HCT116 (cell line): ENCODE measurements around the gene KCNMB4. TPM values are rescaled to one million over a fixed set of nuclear protein-coding genes. Genes with fewer than 3 reads are reported as not detected.

Experiments used
- ATAC-seq: fragments of 200-7000 bp; cut with Tn5 transposase; 2 replicates; pipeline ENCODE4 v1.9.1; 2020; ENCODE audit warnings: mild to moderate bottlenecking, moderate library complexity
- BruUV-seq: library from RNA; stranded (reverse); fragments of 400-500 nt; replicated peaks from 2 replicates; lab custom pipeline; 2021; lab: Mats Ljungman, UMichigan
- CTCF ChIA-PET: fragments of 300-600 bp; sonication (Branson Sonifier 250); formaldehyde crosslinking; loops from one replicate; lab custom pipeline; 2021; ENCODE audit warnings: antibody characterized with exemption; lab: Charles Lee
- POLR2A ChIA-PET: fragments of 300-600, 350-600 bp; sonication (Branson Sonifier 250); formaldehyde crosslinking; loops from one replicate; lab custom pipeline; 2021; ENCODE audit warnings: antibody characterized with exemption; lab: Charles Lee
- RAD21 ChIA-PET, 2 experiments: fragments of 300-600 bp; sonication (Branson Sonifier 250); formaldehyde crosslinking; loops; one replicate each; lab custom pipeline; 2023; ENCODE audit warnings: low total read pairs in 2 of 2; ENCODE audit not compliant: uncharacterized antibody in 2 of 2, unreplicated experiment in 2 of 2, low non-redundant PET in 1 of 2; lab: Charles Lee
- DNase-seq: peaks from one replicate; pipeline ENCODE4 v3.0.0-alpha.2; 2010; ENCODE audit warnings: low read depth, low spot score
- H2AFZ ChIP-seq: fragments of 200-600 bp; shearing (Covaris generic), sonication (generic); 2 replicates; pipeline ENCODE4 v1.6.1; 2017; ENCODE audit warnings: low read depth, mixed run types, mixed read lengths, antibody characterized with exemption, low read length; ENCODE audit not compliant: poor library complexity, severe bottlenecking
- H3K27ac ChIP-seq: 2 replicates; pipeline ENCODE4 v1.5.1; 2012; ENCODE audit warnings: low read depth, low read length
- H3K27me3 ChIP-seq: fragments of 200-600 bp; sonication (generic); 2 replicates; pipeline ENCODE4 v1.6.1; 2016; ENCODE audit warnings: mixed run types, low read length, mixed read lengths; ENCODE audit not compliant: insufficient read depth
- H3K36me3 ChIP-seq, 2 experiments: fragments of 200-500 bp in 1 of 2; fragments of 200-600 bp in 1 of 2; sonication (Bioruptor generic) in 1 of 2; sonication (generic) in 1 of 2; 2 replicates each; pipeline versions ENCODE4 v1.5.1 to v1.6.1; 2014 to 2016; ENCODE audit warnings: low read length in 2 of 2, inconsistent platforms in 1 of 2, mixed read lengths in 1 of 2, mixed run types in 1 of 2; ENCODE audit not compliant: insufficient read depth in 2 of 2, control insufficient read depth in 1 of 2
- H3K4me1 ChIP-seq, 2 experiments: fragments of 200-600 bp in 1 of 2; sonication (generic) in 1 of 2; 2 replicates each; pipeline versions ENCODE4 v1.5.1 to v1.6.1; 2012 to 2017; ENCODE audit warnings: low read length in 2 of 2, inconsistent platforms in 1 of 2, mild to moderate bottlenecking in 1 of 2, mixed read lengths in 1 of 2, mixed run types in 1 of 2, moderate library complexity in 1 of 2; ENCODE audit not compliant: insufficient read depth in 2 of 2, control insufficient read depth in 1 of 2
- H3K4me2 ChIP-seq: fragments of 200-600 bp; sonication (generic); 2 replicates; pipeline ENCODE4 v1.6.1; 2017; ENCODE audit warnings: mixed run types, low read length, mixed read lengths
- H3K4me3 ChIP-seq, 2 experiments: fragments of 200-600 bp in 1 of 2; sonication (generic) in 1 of 2; replicated peaks in 1 of 2; 2 replicates each; pipeline ENCODE4 v1.5.1; 2011 to 2016; ENCODE audit warnings: low read length in 2 of 2, control low read depth in 1 of 2, low read depth in 1 of 2, mild to moderate bottlenecking in 1 of 2, mixed read lengths in 1 of 2, mixed run types in 1 of 2
- H3K79me2 ChIP-seq: fragments of 200-600 bp; sonication (generic); 2 replicates; pipeline ENCODE4 v1.6.1; 2017; ENCODE audit warnings: mild to moderate bottlenecking, mixed run types, low read length, moderate library complexity, mixed read lengths; ENCODE audit not compliant: insufficient read depth
- H3K9ac ChIP-seq: fragments of 200-600 bp; sonication (generic); 2 replicates; pipeline ENCODE4 v1.6.1; 2016; ENCODE audit warnings: low read length, mixed read lengths
- H3K9me2 ChIP-seq: fragments of 200-600 bp; sonication (generic), shearing (Covaris generic); 2 replicates; pipeline ENCODE4 v1.6.1; 2017; ENCODE audit warnings: mixed run types, mild to moderate bottlenecking, moderate library complexity; ENCODE audit not compliant: insufficient read depth
- H3K9me3 ChIP-seq, 2 experiments: fragments of 200-500 bp in 1 of 2; fragments of 200-600 bp in 1 of 2; sonication (Bioruptor generic) in 1 of 2; sonication (generic) in 1 of 2; 2 replicates each; pipeline ENCODE4 v1.6.1; 2014 to 2017; ENCODE audit warnings: low read length in 2 of 2, mixed read lengths in 2 of 2, inconsistent platforms in 1 of 2, low read depth in 1 of 2, mild to moderate bottlenecking in 1 of 2, mixed run types in 1 of 2, moderate library complexity in 1 of 2; ENCODE audit not compliant: control insufficient read depth in 1 of 2, insufficient read depth in 1 of 2
- H4K20me1 ChIP-seq: fragments of 200-600 bp; sonication (generic), shearing (Covaris generic); 2 replicates; pipeline ENCODE4 v1.6.1; 2017; ENCODE audit warnings: mixed run types, mild to moderate bottlenecking, moderate library complexity; ENCODE audit not compliant: insufficient read depth
- CBX3 ChIP-seq: IDR thresholded peaks from 2 replicates; pipeline ENCODE4 v1.6.1; 2012; ENCODE audit warnings: low read depth
- CEBPB ChIP-seq: IDR thresholded peaks from 2 replicates; pipeline ENCODE4 v1.6.1; 2012; ENCODE audit warnings: low read depth
- CTCF ChIP-seq, 3 experiments: fragments of 200-600 bp in 1 of 3; sonication (generic) in 1 of 3; IDR thresholded peaks in 2 of 3; conservative IDR thresholded peaks in 1 of 3; 2 replicates each; pipeline ENCODE4 v1.5.1; 2012 to 2017; ENCODE audit warnings: low read depth in 2 of 3, low read length in 2 of 3, antibody characterized with exemption in 1 of 3, borderline replicate concordance in 1 of 3, control low read depth in 1 of 3, mild to moderate bottlenecking in 1 of 3, mixed read lengths in 1 of 3, mixed run types in 1 of 3, moderate library complexity in 1 of 3; ENCODE audit not compliant: insufficient read depth in 1 of 3
- ELF1 ChIP-seq: IDR thresholded peaks from 2 replicates; pipeline ENCODE4 v1.6.1; 2012; ENCODE audit warnings: low read depth, borderline replicate concordance
- JUND ChIP-seq: IDR thresholded peaks from 2 replicates; pipeline ENCODE4 v1.6.1; 2012
- POLR2A ChIP-seq: IDR thresholded peaks from 2 replicates; pipeline ENCODE4 v1.7.0; 2011; ENCODE audit warnings: borderline replicate concordance; ENCODE audit not compliant: insufficient read depth, insufficient read length; ENCODE audit errors: extremely low read depth
- POLR2AphosphoS5 ChIP-seq: IDR thresholded peaks from 2 replicates; pipeline ENCODE4 v1.6.1; 2011; ENCODE audit warnings: mild to moderate bottlenecking, low read depth, low read length, moderate library complexity
- RAD21 ChIP-seq: IDR thresholded peaks from 2 replicates; pipeline ENCODE4 v1.6.1; 2012; ENCODE audit warnings: low read depth, mild to moderate bottlenecking
- SIN3A ChIP-seq: IDR thresholded peaks from 2 replicates; pipeline ENCODE4 v1.6.1; 2012; ENCODE audit warnings: low read depth
- SP1 ChIP-seq: IDR thresholded peaks from 2 replicates; pipeline ENCODE4 v1.6.1; 2012; ENCODE audit warnings: low read depth
- SRF ChIP-seq: IDR thresholded peaks from 2 replicates; pipeline ENCODE4 v1.6.1; 2012; ENCODE audit warnings: low read depth
- TCF7L2 ChIP-seq: IDR thresholded peaks from 2 replicates; pipeline ENCODE4 v1.7.0; 2011; ENCODE audit warnings: borderline replicate concordance, inconsistent platforms; ENCODE audit not compliant: insufficient read depth, insufficient read length; ENCODE audit errors: extremely low read depth
- YY1 ChIP-seq: IDR thresholded peaks from 2 replicates; pipeline ENCODE4 v1.6.1; 2011; ENCODE audit warnings: low read length, low read depth, moderate library complexity, mild to moderate bottlenecking; ENCODE audit not compliant: insufficient replicate concordance; ENCODE audit errors: extremely low read depth
- ZBTB33 ChIP-seq: IDR thresholded peaks from 2 replicates; pipeline ENCODE4 v1.6.1; 2011; ENCODE audit warnings: mild to moderate bottlenecking, low read length, moderate library complexity; ENCODE audit not compliant: insufficient replicate concordance; ENCODE audit errors: extremely low read depth
- ZFX ChIP-seq: fragments of 450-650 bp; IDR thresholded peaks from 2 replicates; pipeline ENCODE4 v1.6.1; 2017
- ZNF274 ChIP-seq: fragments of 200-500 bp; sonication (Bioruptor generic); IDR thresholded peaks from 2 replicates; pipeline ENCODE4 v1.6.1; 2014; ENCODE audit warnings: mild to moderate bottlenecking, low read depth, low read length, inconsistent platforms
- intact Hi-C: fragments of 100-400 bp; cut with micrococcal nuclease; formaldehyde crosslinking; loops from 2 replicates; pipeline ENCODE4 v1.10.0; 2022
- total RNA-seq: library from RNA; stranded (reverse); gene quantifications from one replicate; pipeline ENCODE4 v1.2.1, GENCODE V29; 2021; ENCODE audit not compliant: unreplicated experiment
- TF ChIP-seq, protein P1 (sequence below): IDR thresholded peaks from 2 replicates; pipeline ENCODE4 v1.6.1; 2012
- TF ChIP-seq, protein P2 (sequence below): IDR thresholded peaks from 2 replicates; pipeline ENCODE4 v1.6.1; 2012
- TF ChIP-seq, protein P3 (sequence below): IDR thresholded peaks from 2 replicates; pipeline ENCODE4 v1.6.1; 2012; ENCODE audit warnings: low read depth

The KCNMB4 gene
- total RNA-seq, 1 experiment from 2014 or later: 5.0 TPM

- Histone ChIP-seq H3K4me1 (no peaks in the 10 kb centered on the region), H3K27me3 (no peaks in the 10 kb centered on the region), H3K79me2 (peaks cover 39% of the 10 kb centered on the region), H3K27ac (no peak overlapping the region), H3K36me3 (no peaks in the 10 kb centered on the region), H2AFZ (no peak overlapping the region), H3K4me3 (no peak overlapping the region), H3K9me3 (no peaks in the 10 kb centered on the region), H3K4me2 (no peak overlapping the region), H4K20me1 (no peaks in the 10 kb centered on the region), H3K9ac (no peak overlapping the region), H3K9me2 (no peaks in the 10 kb centered on the region)
- ChIA-PET POLR2A (no interaction called here), CTCF (no interaction called here), RAD21 (no interaction called here)
- TF ChIP-seq, protein P1, sequence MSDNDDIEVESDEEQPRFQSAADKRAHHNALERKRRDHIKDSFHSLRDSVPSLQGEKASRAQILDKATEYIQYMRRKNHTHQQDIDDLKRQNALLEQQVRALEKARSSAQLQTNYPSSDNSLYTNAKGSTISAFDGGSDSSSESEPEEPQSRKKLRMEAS: no peak
- TF ChIP-seq, protein P2, sequence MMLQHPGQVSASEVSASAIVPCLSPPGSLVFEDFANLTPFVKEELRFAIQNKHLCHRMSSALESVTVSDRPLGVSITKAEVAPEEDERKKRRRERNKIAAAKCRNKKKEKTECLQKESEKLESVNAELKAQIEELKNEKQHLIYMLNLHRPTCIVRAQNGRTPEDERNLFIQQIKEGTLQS: no peak
- TF ChIP-seq ZNF274: no peak
- no peak for TF ChIP-seq YY1
- TF ChIP-seq CEBPB: no peak
- no peak for TF ChIP-seq CBX3
- TF ChIP-seq SP1: no peak
- TF ChIP-seq RAD21: no peak
- TF ChIP-seq POLR2AphosphoS5: no peak
- TF ChIP-seq JUND: no peak
- no peak for TF ChIP-seq POLR2A
- TF ChIP-seq SRF: no peak
- no peak for TF ChIP-seq ELF1
- no peak for TF ChIP-seq TCF7L2
- no peak for TF ChIP-seq SIN3A
- no peak for TF ChIP-seq CTCF (IDR thresholded peaks at IDR 0.05 in 2 of 3, conservative IDR thresholded peaks at IDR 0.05 in 1 of 3; ENCODE audit: borderline replicate concordance in 1 of 3, insufficient read depth in 1 of 3, low read depth in 2 of 3, low read length in 2 of 3)
- no peak for TF ChIP-seq ZBTB33
- no peak for TF ChIP-seq ZFX
- TF ChIP-seq, protein P3, sequence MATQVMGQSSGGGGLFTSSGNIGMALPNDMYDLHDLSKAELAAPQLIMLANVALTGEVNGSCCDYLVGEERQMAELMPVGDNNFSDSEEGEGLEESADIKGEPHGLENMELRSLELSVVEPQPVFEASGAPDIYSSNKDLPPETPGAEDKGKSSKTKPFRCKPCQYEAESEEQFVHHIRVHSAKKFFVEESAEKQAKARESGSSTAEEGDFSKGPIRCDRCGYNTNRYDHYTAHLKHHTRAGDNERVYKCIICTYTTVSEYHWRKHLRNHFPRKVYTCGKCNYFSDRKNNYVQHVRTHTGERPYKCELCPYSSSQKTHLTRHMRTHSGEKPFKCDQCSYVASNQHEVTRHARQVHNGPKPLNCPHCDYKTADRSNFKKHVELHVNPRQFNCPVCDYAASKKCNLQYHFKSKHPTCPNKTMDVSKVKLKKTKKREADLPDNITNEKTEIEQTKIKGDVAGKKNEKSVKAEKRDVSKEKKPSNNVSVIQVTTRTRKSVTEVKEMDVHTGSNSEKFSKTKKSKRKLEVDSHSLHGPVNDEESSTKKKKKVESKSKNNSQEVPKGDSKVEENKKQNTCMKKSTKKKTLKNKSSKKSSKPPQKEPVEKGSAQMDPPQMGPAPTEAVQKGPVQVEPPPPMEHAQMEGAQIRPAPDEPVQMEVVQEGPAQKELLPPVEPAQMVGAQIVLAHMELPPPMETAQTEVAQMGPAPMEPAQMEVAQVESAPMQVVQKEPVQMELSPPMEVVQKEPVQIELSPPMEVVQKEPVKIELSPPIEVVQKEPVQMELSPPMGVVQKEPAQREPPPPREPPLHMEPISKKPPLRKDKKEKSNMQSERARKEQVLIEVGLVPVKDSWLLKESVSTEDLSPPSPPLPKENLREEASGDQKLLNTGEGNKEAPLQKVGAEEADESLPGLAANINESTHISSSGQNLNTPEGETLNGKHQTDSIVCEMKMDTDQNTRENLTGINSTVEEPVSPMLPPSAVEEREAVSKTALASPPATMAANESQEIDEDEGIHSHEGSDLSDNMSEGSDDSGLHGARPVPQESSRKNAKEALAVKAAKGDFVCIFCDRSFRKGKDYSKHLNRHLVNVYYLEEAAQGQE: no peak
- intact Hi-C loops: no loop called here
- BruUV-seq: no TSS peak
- ATAC-seq (no peak), DNase-seq (no peak)
Measured at GRCh38 chr12:70482764-70483163, 116.7 kb downstream of the KCNMB4 start.
